NCI-H345 (cell line): Measurements from ENCODE around the gene CRIM1.

Experiments
- DNase-seq: peaks from one replicate; lab custom pipeline; 2025; lab: John Stamatoyannopoulos, UW

The CRIM1 gene

DNA sequence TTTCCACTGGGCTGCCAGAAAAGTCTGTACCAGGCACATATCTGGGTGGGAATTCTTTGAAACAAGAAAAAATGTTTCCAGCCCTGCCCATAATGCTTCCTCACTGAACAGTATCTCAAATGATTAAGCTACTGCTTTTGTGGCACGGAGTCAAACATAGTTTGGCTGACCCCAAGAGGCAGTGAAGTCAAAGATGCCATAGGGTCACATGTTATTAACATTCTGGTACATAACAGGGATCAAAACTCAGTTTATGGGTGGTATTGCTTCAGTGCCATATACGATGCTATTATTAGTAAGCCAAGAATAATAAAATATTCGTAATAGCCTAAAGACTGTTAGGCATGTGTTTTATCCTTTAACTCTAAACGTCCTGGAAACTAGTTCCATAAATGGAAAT is 129.9 kb downstream of the CRIM1 start:
- no peak for DNase-seq

DNA sequence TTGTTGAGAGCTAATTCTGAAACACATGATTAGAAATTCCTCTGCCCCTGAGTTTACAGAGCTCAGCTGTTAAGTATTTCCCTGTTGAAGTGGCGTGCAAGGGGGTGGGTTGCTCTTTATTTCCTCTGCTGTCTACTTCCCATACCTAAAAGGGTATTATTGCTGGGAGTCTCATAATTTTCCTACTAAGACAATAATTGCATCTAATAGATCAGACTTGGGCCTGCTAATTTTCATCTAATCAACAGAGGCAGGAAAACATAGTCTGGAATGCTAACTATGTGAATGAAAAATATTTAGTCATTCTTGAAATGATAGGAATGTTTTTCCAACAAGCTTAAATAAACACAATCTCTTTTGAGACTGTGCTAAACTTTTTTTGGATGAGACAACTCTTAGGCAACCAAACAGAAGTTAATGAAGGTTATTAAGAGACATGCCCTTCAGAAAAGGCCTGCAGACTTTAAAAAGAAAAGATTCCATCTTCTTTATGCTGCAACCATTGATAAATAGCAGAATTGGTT is 131.0 kb downstream of the CRIM1 start:
- DNase-seq: no peak

DNA sequence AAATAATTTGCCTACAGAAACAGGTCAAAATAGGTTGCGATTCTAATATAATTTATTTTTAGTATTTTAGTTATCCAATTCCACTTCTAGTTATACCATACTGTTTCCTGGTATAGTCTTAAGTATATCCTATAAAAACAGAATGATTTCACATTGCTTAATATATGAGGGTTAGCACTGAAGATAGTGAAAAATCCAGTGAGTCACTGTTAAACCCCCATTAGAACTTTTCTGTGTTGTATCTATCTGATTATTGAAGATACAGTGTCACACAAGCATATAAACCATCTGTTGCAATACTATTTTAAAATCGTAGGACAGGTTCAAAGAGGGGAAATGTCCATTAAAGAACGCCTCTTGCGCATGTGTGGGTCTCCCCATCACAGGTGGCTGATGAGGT is 132.4 kb downstream of the CRIM1 start:
- no peak for DNase-seq

DNA sequence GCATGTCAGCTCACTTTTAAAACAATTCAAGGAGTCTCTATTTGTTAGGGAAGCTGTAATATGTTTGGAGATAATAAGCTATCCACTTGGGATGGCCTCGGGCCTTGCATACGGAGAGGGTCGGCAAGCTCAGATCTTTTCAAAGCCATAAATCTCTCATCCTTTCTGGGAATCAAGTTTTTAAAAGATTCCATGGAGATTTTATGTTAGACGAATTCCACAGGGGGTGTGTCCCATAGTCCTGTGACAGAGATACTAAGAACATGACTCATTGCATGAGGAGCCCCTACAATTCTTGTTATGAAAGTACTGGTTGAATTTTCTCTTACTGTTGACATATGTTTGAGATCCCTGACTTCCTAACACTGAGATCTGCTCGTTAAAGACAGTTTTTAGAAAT is 133.7 kb downstream of the CRIM1 start:
- DNase-seq: no peak

DNA sequence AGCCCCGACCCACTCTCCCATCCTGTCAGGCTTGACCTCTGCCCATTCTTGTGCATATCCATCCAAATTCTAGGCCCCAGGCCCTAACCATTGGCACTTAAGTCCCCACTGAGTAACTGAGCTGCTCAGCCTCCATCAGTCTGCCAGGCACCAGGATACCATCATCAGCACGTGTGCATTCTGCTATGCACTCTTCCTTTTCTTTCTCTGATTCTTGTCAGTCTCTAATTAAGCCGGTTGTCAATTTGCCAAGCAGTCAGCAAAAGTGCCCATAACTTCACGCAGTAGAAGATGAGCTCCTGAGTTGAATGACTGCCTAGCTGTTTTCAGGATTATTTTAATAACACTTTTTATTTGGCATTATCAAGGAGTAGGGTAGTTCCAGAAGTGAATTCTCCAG is 135.2 kb downstream of the CRIM1 start:
- DNase-seq: no peak

DNA sequence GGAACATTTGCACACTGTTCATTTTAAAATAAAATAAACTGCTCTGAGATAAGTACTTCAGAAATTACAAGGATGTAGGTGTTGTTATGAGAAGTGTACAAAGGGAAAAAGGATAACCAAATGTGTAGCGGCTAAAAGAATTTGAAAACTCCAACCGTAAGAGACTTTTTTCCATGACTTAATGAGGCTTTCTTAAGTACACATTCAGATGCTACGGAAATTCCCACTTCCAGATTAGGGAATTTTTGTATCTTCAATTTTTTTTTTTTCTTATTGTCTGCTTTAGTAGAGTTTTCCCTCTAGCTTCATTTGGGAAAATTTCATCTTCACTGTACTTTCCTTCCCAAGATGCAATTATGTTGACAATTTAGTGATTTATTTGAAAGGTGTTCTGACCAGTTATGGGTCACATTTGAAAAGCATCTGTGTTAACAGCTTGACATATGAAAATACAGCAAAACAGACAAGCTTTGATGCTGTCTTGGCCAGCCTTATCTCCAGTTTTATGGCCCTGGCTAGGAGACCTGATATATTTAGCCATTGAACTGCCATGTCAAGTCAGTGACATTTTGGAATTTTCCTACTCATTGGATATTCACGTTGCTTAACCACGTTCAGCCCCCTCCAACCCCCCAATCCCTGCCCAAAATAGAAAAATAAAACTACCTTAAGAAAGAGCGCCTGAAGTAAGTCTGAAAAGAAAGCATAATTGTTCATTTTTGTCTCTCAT is 136.8 kb downstream of the CRIM1 start:
- no peak for DNase-seq

DNA sequence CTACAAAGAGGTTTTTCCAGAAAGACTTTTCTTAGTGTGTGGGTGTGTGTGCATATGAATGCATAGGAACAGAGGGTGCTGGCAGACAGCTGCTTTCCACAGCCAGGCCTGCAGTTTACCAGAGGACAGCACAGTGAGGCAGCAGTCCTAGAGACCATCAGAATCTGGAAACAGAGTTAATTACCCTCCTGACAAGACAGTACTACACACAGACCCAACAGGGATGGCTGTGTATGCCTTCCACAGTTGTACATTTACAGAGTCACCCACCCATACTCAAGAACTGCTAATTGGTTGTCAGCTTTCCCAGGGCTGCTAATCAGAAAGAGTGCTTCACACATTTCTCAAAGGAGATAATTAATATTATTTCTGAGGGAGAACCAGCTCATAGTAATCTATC is 137.7 kb downstream of the CRIM1 start:
- no peak for DNase-seq

DNA sequence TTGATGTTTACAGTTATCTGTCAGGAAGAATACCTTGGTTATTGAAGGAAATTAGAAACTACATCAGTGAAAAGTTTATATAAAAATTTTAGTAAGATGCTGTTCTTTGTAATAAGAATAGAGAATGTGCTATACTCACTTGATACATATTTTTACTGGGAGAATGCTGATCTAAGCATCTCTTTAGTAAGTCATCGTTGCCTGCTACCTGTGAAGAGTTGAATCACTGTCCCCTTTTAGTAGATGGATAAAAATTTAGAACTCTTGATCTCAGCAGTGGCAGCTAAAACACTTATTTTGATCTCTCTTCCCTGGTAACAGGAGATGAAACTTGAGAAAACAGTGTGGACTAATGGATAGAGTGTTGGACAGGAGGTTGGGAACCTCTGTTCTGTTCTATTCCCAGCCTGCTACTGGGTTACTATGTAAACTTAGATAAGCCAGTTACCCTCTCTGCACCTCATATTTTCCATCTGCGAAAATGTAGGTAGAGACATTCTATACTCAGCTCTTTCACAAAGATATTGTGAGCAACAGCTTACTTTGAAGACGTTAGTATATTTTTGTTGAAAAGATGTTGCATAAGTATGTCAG is 142.1 kb downstream of the CRIM1 start:
- DNase-seq: no peak

DNA sequence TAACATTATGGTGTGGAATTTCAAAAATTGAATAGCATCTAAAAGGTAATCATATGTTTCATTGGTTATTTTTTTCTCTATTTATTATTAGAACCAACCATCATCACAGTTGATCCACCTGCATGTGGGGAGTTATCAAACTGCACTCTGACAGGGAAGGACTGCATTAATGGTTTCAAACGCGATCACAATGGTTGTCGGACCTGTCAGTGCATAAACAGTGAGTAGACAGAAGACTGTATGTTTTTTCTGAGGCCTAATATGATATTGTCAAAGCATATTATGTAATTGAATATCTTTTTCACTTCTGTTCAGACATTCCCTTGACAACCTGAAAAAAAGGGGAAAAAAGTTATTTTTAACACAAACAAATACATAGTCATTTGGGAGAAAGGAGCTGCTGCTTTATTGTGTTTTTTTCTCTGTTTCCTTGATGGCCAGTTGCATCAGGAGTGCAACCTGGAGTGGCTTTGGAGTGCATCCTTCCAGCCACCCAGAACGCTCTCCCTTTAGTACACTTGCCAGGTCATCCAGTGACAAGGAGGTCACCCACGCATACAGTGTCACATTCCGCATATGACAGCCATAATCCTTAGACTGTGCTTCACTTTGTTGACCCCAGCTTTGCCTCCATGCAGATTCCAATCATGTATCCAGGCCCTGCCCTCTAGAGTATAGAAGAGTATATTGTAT is 143.7 kb downstream of the CRIM1 start:
- no peak for DNase-seq

DNA sequence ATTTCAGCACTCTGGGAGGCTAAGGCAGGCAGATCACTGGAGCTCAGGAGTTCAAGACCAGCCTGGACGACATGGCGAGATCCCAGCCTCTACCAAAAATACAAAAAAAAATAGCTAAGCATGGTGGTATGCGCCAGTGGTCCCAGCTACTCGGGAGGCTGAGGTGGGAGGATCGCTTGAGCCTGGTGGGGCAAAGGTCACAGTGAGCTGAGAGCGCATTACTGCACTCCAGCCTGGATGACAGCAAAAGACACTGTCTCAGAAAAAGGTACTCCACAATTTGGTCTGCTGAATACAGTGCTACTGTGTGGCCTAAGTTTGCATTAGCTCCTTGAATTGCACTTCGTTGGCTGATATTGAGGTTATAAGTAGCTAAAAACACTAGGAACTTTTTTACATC is 144.5 kb downstream of the CRIM1 start:
- no peak for DNase-seq

DNA sequence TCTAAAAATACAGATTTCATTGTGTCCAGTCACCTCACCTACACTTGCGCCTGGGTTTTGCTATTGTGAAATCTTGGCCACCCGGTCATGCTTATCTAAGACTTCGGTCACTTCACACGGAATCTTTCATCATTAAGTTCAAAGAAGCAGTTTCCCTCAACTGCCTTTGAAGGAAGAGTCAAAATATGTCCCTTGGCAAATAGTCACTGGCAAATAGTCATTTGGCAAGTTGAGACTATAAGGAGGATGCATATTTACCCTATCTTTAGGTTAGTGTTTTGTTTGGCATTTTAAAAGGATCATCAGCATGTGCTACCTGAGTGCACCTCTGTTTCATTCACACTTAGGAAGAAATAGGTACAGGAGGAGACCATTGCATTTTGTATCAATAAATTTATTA is 146.5 kb downstream of the CRIM1 start:
- DNase-seq: no peak

DNA sequence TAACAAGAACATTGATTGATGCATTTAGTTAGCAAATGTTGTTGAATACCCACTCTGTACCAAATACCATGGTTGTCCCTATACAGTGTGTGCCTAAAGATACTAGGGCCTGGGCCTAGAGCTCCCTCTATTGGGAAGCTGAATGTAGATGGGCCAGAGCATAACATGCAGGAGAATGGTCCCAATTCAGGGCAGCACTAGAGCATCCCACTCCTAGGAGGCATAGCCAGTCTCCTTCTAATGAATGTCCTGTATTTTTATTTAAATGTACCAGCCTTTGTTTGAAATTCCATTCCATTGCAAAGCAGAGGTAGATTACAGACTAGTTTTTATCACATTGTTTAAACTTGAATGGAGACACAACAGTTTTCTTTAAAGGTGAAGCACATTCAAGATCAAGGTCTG is 151.8 kb downstream of the CRIM1 start:
- peak; percentile 60 for DNase-seq

DNA sequence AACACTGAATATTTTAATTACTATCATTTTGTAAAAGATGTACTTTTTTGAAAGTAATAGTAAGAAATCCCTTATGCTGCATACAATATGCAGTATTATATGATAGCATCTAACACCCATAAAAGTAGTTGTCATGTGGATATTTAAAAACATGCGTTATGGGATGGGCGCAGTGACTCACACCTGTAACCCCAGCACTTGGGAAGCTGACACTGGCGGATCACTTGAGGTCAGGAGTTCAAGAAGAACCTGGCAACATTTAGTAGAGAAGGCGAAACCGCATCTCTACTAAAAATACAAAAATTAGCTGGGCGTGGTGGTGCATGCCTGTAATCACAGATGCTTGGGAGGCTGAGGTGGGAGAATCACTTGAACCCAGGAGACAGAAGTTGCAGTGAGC is 153.5 kb downstream of the CRIM1 start:
- DNase-seq: no peak

DNA sequence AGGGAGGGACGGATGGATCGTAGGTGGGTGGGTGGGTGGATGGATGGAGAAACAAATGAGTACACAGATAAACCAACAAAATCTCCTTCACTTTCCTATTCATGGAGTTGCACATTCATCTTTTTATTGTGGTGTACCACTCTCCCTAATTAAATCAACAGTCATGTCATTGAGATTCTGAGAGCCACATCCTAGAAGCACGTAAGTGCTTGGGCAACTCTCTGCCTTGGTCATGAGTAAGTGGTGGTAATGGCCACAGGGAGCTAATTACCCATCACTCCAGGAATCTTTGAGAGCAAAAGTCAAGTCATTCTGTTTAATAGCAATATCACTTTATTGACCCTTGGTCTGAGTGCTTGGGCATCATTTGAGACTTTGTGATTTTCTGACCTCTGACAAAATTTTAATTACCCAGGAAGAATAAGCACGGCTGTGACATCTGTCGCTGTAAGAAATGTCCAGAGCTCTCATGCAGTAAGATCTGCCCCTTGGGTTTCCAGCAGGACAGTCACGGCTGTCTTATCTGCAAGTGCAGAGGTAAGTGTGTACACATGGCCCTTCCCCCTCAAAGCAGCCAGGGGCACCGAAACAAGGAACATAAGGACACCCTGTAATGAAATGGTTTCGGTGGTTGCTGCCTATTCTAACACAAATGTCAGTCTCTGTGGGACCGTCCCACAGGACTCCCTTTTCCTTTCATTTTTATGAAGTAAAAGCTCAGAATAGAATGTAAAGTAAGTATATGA is 156.5 kb downstream of the CRIM1 start:
- no peak for DNase-seq

DNA sequence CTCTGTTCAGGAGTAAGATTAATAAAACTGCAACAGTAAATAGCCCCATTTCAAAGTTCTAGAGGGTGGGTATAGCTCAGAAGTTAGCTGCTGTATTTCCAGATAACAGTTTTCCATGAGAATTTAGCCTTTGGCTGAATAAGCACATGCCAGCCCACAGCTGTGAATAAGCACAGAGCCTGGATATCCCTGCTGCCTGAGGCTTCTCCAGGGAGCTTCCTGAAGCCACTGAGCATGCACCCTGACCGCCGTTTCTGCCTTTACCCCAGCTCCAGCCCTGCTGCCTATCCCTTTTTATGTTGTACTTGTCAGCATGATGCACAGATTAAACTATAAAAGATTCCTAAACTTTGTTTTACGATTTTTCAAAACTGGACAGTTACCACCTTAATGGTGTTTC is 157.1 kb downstream of the CRIM1 start:
- DNase-seq: no peak

DNA sequence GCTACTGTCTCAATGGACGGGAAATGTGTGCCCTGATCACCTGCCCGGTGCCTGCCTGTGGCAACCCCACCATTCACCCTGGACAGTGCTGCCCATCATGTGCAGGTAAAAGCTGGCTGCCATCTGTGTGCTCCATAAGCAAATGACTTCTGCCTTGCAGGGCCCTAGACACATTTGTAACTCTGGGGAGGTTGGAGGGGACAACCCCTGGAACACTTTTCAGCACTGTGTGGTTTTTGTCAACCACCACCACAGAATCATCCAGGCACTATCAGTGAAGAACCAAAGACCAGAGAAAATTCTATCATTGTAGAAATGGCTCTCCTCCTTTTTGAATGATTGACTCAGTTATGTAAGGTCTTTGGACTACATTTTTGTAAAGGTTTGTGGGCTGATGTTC is 158.1 kb downstream of the CRIM1 start:
- DNase-seq: no peak

DNA sequence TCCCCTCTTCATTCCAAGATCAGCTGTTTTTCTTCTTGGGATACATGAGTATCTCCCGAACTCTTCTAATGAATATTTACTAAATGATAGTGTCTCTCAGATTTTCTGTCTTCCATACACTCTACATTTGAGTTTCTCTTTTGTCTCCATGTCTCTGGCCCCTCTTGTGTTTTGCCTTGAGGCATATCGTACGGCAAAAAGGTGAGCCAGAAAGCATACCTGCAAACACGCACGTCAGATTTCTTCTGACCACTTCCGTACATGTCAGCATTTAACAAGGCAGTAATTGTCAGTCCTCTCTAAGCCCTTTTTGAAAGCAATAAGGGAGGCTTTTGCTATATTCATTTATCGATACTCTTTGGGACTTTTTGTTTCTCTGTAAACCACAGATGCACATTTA is 160.0 kb downstream of the CRIM1 start:
- DNase-seq: no peak

DNA sequence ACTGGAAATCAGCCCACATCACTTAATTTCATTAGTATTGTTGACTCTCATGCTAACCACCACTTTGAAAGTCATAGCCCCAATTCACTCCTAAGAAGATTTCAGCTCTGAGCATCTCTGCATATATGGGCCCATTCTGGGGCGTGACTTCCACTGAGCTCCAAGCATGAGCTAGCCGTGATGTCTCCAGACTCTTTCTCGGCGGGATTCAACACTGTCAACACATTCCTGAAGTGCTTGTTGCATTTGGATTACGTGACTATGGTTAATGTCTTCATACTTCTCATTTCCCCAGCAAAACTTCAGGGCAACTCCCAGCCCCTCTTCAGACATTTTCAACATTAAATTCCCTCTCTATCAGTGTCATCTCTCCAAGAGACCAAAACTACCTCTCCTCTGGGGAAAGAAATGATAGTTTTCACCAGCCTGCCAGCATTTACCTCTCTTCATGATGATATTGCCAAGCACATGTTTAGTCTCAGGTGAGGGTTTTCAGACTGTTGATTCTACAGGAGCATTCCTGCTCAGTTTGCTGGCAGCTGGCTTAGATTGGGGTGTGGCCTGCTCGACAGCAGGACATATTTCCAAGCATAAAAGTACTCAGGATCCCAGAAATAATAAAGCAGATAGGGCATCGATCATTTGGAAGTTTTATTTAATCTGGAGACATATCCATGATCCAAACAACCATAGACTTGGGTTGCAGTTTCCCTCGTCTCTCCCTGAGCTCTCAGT is 160.7 kb downstream of the CRIM1 start:
- DNase-seq: no peak

DNA sequence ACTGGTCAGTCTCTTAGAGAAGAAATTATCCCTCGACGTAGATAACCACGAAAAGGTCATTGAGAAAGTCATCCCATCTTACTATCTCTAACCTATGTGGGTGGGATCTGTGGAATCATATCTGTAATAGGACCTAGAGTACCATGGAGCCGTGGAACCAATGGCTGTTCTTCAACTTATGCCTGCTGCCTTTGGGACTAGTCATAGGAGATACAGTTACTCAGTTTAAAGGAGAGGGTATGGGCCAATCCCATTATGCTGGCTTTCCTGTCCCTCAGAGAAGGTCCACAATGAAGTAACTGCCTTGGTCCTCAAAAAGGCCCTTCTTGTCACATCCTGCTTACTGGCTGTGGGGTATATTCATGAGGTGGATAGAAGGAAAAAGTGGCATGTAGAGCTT is 164.9 kb downstream of the CRIM1 start:
- DNase-seq: no peak

DNA sequence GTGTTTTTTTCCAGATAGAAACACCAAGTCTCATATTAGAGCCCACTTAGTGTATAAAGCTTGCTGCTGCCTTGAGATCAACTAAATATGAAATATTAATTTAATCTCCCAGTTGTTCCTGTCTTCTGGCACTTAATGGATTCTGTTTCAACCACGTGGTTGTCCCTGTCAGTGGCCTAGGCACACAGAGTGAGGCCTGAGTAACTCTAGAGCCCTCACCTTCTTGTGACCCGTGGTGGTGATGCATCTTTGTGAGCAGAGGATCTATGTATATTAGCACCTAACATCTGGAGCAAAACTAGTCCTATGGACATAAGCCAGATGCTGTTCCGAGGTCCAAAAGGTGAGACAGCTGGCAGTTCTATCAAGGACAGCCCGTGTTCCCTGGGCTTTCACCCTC is 167.6 kb downstream of the CRIM1 start:
- DNase-seq: no peak

DNA sequence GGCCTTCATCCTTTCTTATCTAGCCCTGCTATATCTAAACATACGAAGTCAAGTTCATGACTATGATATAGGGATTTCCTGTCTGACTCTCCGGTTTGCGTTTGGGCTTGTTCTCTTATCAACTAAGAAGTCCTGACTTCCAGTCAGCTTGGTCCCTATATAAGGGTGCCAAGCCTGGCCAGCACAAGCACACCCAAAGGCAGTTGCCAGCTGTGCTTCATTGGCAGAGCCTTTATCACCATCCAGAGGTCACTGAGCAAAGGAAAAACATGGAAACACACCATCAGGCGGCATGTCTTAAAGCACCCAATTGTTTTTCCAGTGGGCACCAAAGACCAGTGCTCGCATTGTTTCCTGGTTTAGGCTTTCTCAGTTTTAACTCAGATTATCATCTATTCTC is 169.7 kb downstream of the CRIM1 start:
- no peak for DNase-seq

DNA sequence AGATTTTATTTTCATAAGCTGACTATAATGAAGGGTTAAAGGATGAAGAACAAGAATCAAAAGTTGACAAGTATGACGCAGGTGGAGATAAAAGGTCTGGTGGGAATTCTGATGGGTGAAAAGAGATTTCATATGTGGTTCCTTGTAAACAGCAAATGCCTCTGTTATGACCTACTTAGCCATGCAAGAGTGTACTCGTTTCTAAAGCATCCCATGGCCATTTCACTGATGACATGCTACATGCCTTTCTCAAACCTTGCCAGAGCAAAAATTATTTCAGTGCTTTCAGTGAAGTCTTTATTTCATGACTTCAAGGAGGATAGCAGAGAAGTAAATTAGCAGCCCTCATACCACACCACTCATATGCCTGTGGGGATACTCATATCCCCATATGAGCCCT is 170.6 kb downstream of the CRIM1 start:
- no peak for DNase-seq
